ENCODE results near the gene APOA5.
"Not testable (repeated sequence)": the region's sequence is repeated elsewhere in the genome, so short reads cannot be mapped to it uniquely, and the experiment has no call there.

APOA5 gene

GRCh38 chr11:116791813-116792143 is at the start of gene APOA5:
TSS of gene APOA5 (minus strand) at chr11:116791879. CDS start at chr11:116791860, 19 bp downstream.
- no peak for DNase-seq

- no peak for DNase-seq
Observed at GRCh38 chr11:116840746-116841296, 49.1 kb upstream of the APOA5 start.

GRCh38 chr11:116840224-116840745 is 48.6 kb upstream of the APOA5 start:
- DNase-seq, result no peak

- no peak for DNase-seq
Observed at GRCh38 chr11:116838321-116839084, 46.8 kb upstream of the APOA5 start.

- DNase-seq, result no peak
Observed at GRCh38 chr11:116837231-116838091, 45.8 kb upstream of the APOA5 start, which contains the start of gene APOA1. TSS of gene APOA1 (minus strand) at chr11:116837622. CDS start at chr11:116837387, 235 bp downstream.

- no peak for DNase-seq
Observed at GRCh38 chr11:116836632-116836991, 44.9 kb upstream of the APOA5 start.

- DNase-seq, result peak; percentile 91
Observed at GRCh38 chr11:116835791-116836631, 44.3 kb upstream of the APOA5 start.

GRCh38 chr11:116835042-116835772 is 43.5 kb upstream of the APOA5 start:
- DNase-seq, result no peak

- DNase-seq, result not testable (repeated sequence)
Observed at GRCh38 chr11:116834535-116835041, 42.9 kb upstream of the APOA5 start.

- DNase-seq, result no peak
Observed at GRCh38 chr11:116833816-116834534, 42.3 kb upstream of the APOA5 start.

- DNase-seq, result no peak
Observed at GRCh38 chr11:116833491-116833815, 41.8 kb upstream of the APOA5 start.

- no peak for DNase-seq
Observed at GRCh38 chr11:116832350-116833290, 40.9 kb upstream of the APOA5 start.

- DNase-seq, result no peak
Observed at GRCh38 chr11:116831790-116832349, 40.2 kb upstream of the APOA5 start.

- no peak for DNase-seq
Observed at GRCh38 chr11:116830184-116830912, 38.7 kb upstream of the APOA5 start.

GRCh38 chr11:116829525-116830183 is 38.0 kb upstream of the APOA5 start, which contains the start of gene APOC3:
TSS of gene APOC3 (plus strand) at chr11:116829907. CDS start at chr11:116830583, 676 bp downstream.
- DNase-seq, result no peak

GRCh38 chr11:116828632-116829524 is 37.2 kb upstream of the APOA5 start:
- DNase-seq, result peak; percentile 10

GRCh38 chr11:116827461-116827860 is 35.8 kb upstream of the APOA5 start:
- DNase-seq, result no peak

Measured in right hindlimb (tissue), 1 donor.